Activated CD4-positive, alpha-beta T cell treated with anti-CD3 and anti-CD28 coated beads, Interleukin-2, amount 50 U/mL, for 24 hours (primary cell): ENCODE results near the gene GREB1L.
"Not testable (repeated sequence)": the region's sequence is repeated elsewhere in the genome, so short reads cannot be mapped to it uniquely, and the experiment has no call there.

ENCODE experiments used
- DNase-seq, 2 donors: peaks; one replicate each; pipeline ENCODE4 v3.0.0-alpha.2; 2020; ENCODE audit warnings: low read depth in 1 of 2, low spot score in 1 of 2

Gene GREB1L

DNA sequence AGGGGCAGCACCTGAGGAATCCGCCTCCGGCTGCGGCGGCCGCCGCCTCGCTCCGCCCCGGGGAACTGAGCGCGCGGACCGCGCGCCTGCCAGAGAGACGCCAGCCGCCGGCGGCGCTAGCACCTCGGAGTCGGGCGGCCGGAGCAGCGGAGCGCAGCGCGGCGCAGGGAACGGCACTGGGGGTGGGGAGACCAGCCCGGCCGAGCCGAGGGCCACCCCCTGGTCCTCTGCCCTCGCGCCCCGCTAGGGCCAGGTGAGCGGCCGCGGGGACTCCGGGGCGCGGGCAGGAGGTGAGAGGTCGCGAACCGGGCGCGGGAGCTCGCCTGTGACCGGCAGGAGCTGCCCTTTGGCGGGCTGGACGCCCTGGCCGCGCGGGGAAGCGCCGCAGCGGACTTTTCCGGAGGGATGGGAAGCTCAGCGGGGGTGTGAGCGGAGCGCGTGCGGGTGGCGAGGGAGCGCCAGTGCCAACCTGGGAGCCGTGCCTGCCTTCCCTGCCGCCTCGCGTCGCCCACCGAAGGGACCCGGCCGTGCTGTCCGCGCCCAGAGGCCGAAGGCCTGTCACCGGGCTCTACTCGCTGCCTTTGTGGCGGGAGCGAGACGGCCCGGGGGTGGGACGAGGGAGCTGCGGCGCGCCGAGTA, at the start of gene GREB1L:
Gene GREB1L, plus strand, starts transcription at position 92 of the 639 bp plus-strand sequence. CDS start 141,287 bp downstream, outside the sequence.
- DNase-seq: no peak

DNA sequence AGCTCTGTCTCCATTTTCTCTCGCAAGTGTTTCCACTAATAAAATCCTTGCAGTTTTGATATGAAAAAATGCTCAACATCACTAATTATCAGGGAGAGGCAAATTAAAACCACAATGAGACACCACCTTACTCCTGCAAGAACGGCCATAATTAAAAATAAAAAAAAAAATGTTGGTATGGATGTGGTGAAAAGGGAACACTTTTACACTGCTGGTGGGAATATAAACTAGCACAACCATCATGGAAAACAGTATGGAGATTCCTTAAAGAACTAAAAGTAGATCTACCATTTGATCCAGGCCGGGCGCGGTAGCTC, 49.8 kb upstream of the GREB1L start:
- DNase-seq: no peak

DNA sequence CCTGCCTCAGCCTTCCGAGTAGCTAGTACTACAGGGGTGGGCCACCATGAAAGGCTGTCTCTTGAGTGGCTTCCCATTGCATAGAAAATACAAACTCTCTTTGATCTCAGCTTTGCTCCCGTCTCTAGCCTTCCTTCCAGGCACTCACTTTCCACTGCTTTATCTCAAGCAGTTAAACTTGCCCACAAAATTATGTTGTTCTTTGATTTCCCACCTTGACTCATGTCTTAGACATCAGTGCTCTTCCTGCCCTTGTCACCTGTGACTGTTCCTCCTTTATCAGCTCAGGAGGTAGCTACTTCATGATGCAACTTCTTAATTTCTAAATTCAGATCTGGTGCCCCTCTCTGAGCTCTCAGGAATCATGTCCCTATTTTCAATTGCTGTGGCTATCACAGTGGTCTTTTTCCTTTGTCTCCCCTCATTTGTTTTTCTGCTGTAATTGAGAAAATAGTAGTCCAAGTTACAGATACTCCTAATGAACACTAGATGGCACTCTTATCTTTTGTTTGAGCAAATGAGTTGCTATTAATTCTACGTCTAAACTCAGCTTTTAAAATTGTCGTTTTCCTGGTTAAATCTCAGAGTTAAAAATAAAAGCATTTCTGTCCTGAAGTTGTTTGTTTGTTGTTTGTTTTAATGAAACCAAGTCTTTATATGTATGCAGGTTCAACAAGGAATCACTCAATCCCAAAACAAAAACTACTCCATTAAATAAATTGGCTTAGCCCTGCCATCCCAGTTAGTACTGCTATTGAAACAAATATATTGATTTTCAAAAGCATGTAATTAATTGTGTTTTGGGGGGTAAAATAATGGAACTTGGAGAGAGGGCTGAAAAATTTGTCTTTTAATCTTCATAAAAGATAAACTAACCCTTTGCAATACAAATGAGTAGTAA, 46.9 kb upstream of the GREB1L start:
- DNase-seq: no peak

- no peak for DNase-seq
These were observed 45.6 kb upstream of the GREB1L start for GRCh38 chr18:21196426-21196825.

- DNase-seq: no peak
These were observed 38.9 kb upstream of the GREB1L start for GRCh38 chr18:21203126-21203525.

GRCh38 chr18:21203542-21204241, 38.3 kb upstream of the GREB1L start:
- no peak for DNase-seq

DNA sequence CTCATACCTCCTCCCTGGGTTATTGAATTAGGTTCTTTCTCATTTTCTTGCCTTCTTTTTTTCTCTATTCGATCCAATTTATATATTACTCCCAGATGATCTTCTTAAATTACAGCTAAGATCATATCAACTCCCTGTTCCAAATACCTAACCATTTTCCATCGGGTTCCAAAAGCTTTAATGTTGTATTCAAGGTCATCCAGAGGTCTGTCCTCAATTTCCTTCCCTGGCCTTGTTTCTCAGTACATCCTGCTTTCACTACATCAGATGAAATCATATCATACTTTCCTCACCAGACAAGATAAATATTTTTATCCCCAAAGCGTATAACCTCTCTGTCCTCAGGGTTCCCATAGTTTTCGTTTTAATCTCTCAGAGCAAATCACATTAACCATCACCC, 36.3 kb upstream of the GREB1L start:
- DNase-seq: no peak

- no peak for DNase-seq
These were observed 31.8 kb upstream of the GREB1L start for GRCh38 chr18:21210278-21210677.

DNA sequence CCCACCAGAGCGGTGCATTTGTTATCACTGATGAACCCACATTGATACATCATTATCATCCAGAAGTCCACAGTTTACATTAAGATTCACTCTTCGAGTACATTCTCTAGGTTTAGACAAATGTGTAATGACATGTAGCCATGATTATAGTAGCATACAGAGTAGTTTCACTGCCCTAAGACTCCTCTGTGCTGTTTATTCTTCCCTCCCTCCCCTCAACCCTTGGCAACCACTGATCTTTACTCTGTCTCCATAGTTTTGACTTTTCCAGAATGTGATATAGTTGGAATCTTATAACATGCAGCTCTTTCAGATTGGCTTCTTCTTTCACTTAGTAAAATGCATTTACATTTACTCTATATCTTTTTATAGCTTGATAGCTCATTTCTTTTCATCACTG, 31.2 kb upstream of the GREB1L start:
- DNase-seq: no peak

- not testable (repeated sequence) for DNase-seq
These were observed 27.6 kb upstream of the GREB1L start for GRCh38 chr18:21214409-21214808.

GRCh38 chr18:21215490-21215889, 26.5 kb upstream of the GREB1L start:
- no peak for DNase-seq

DNA sequence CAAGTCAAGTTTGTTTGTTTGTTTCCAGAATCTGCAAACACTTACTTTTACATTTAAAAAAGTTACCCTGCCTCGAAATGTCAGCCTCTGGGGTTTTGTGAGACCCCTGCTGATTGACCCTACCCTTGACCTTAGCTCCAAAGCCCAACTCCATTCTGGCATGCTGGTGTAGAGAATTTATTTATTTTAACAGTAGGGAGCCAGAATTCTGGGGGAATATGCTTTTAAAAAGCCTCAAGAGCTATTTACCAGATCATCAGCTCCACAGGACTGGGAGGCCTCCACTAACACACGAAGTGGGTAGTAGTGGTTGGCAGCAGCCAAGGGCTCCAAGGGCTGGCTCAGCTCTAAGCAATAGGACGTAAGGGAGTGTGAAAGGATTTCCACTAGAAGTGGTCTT, 23.2 kb upstream of the GREB1L start:
- DNase-seq: no peak

- DNase-seq: no peak
These were observed 11.6 kb upstream of the GREB1L start for GRCh38 chr18:21230436-21230835.

- no peak for DNase-seq
These were observed 557 bp upstream of the GREB1L start for GRCh38 chr18:21241301-21242048.

- DNase-seq: no peak
These were observed 859 bp downstream of the GREB1L start for GRCh38 chr18:21242780-21243401.

- no peak for DNase-seq
These were observed 12.5 kb downstream of the GREB1L start for GRCh38 chr18:21254576-21254975.

DNA sequence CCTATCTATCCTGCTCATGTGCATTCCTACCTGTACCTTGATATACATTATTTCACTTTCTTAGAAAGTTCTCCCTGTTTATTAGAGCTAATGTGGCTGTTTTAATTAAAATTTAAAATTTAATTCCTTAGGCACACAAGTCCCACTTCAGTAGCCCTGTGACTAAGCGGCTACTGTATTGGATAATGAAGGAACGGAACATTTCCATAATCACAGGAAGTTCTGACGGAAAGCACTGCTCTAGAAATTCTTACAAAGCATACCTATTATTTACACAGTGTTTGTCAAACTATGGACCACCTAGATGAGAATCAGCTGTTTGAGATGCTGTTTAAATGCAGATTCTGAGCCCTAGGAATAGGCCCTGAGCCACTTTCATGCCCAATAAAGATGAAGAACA, 13.2 kb downstream of the GREB1L start:
- no peak for DNase-seq

- no peak for DNase-seq
These were observed 15.4 kb downstream of the GREB1L start for GRCh38 chr18:21257386-21257785.

DNA sequence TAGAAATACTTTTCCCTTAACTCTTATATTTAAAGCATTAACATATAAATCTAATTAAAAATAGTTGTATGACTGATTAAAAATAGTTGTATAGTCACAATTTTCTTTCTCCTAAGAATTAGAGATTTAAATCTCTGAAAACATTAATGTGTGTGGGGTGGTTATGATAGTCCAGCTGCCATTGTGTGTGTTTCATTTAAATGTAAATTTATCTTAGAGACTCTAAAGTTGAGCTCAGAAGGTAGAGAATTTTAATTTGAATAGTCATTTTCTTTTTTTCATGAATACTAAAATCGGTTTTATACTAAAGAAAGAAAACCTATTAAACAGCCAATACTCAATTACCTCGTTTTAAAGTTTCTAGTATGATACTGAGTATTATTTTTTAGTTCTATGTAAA, 18.6 kb downstream of the GREB1L start:
- DNase-seq: no peak

GRCh38 chr18:21261352-21261751, 19.3 kb downstream of the GREB1L start:
- no peak for DNase-seq

DNA sequence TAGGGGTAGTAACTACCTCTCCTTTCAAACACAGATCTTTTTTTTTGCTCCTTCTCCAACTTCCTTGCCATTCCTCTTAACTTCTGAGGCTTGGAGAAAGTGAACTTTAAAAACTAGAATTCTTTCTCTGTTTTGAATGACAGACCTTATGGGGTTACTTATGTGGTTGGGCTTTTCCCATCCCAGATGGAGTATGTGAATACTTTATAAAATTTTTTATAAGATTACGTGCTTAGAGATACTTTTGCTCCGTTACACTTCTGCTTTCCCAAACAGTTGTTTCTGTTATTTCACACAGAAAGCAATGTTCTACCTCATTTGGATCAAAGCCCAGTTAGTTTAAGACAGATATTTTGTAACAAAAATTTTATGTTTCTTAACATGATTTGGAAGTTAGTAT, 20.2 kb downstream of the GREB1L start:
- no peak for DNase-seq
